ENCODE data around the gene TLCD5. TPM values are rescaled to one million over a fixed set of nuclear protein-coding genes. Genes with fewer than 3 reads are reported as not detected.

Gene TLCD5
- total and polyA plus RNA-seq, 8 donors = 0.58 to 81.2 (median 1.8) TPM; not detected in 1

GRCh38 chr11:120331301-120331996 is 6.3 kb downstream of the TLCD5 start:
- peak; percentile 43 to 70 for DNase-seq
- Histone ChIP-seq H3K9me3 (no peaks in the 10 kb centered on the region), H3K27me3 (no peaks in the 10 kb centered on the region), H3K27ac (peak overlapping the region; percentile 3 to 99 (median 68)), H3K4me3 (no peak overlapping the region), H3K4me1 (peaks cover 7 to 63% (median 38%) of the 10 kb centered on the region in 4 donors), H3K36me3 (peaks cover 0 to 13% (median 11%) of the 10 kb centered on the region in 4 donors)
- intact Hi-C loops (cut with DNase I; ENCODE audit: low total_unique reads) = no loop called here
- WGBS, 5 donors = 10 to 32% (median 24%) methylated on average over 2 of the region's 2 CpGs
- no peak for TF ChIP-seq EP300 (IDR thresholded peaks at IDR 0.05)
- TF ChIP-seq POLR2AphosphoS5 (IDR thresholded peaks at IDR 0.05) = no peak
- TF ChIP-seq CTCF (IDR thresholded peaks at IDR 0.05) = no peak
- TF ChIP-seq POLR2A (IDR thresholded peaks at IDR 0.05) = no peak

- intact Hi-C loops (cut with DNase I; ENCODE audit: low total_unique reads) = no loop called here
- 79 to 92% (median 88%) methylated on average over 5 of the region's 5 CpGs for WGBS, 5 donors
- Histone ChIP-seq H3K27me3 (no peaks in the 10 kb centered on the region), H3K27ac (peak overlapping the region in 3 of 5 donors; percentile 68 to 99 (median 69)), H3K9me3 (no peaks in the 10 kb centered on the region), H3K4me1 (peaks cover 7 to 59% (median 39%) of the 10 kb centered on the region in 4 donors), H3K4me3 (no peak overlapping the region), H3K36me3 (peaks cover 0 to 13% (median 11%) of the 10 kb centered on the region in 4 donors)
- no peak for DNase-seq
- TF ChIP-seq POLR2AphosphoS5 (IDR thresholded peaks at IDR 0.05) (no peak), CTCF (IDR thresholded peaks at IDR 0.05) (no peak)
Measured at GRCh38 chr11:120332822-120333716, 8.0 kb downstream of the TLCD5 start.

- no peak for DNase-seq
- intact Hi-C loops (cut with DNase I; ENCODE audit: low total_unique reads) = no loop called here
- TF ChIP-seq POLR2A (IDR thresholded peaks at IDR 0.05) (no peak), POLR2AphosphoS5 (IDR thresholded peaks at IDR 0.05) (no peak), EP300 (IDR thresholded peaks at IDR 0.05) (no peak), CTCF (IDR thresholded peaks at IDR 0.05) (no peak)
- WGBS, 5 donors = 63 to 86% (median 78%) methylated on average over 1 of the region's 1 CpG
- Histone ChIP-seq H3K9me3 (no peaks in the 10 kb centered on the region), H3K27ac (peak overlapping the region in 2 of 5 donors; percentile 99), H3K36me3 (peaks cover 0 to 13% (median 11%) of the 10 kb centered on the region in 4 donors), H3K4me3 (no peak overlapping the region), H3K27me3 (no peaks in the 10 kb centered on the region), H3K4me1 (peaks cover 12 to 66% (median 46%) of the 10 kb centered on the region in 4 donors)
Measured at GRCh38 chr11:120333801-120334200, 8.7 kb downstream of the TLCD5 start.

- TF ChIP-seq POLR2A (IDR thresholded peaks at IDR 0.05) (no peak), POLR2AphosphoS5 (IDR thresholded peaks at IDR 0.05) (no peak), EP300 (IDR thresholded peaks at IDR 0.05) (no peak), CTCF (IDR thresholded peaks at IDR 0.05) (no peak)
- no peak for DNase-seq
- Histone ChIP-seq H3K4me3 (no peak overlapping the region), H3K4me1 (peaks cover 12 to 71% (median 50%) of the 10 kb centered on the region in 4 donors), H3K36me3 (peaks cover 0 to 13% (median 11%) of the 10 kb centered on the region in 4 donors), H3K27me3 (no peaks in the 10 kb centered on the region), H3K9me3 (no peaks in the 10 kb centered on the region), H3K27ac (peak overlapping the region in 3 of 5 donors; percentile 99 to 100 (median 99))
- WGBS, 5 donors = 6 to 21% (median 19%) methylated on average over 1 of the region's 1 CpG
- intact Hi-C loops (cut with DNase I; ENCODE audit: low total_unique reads) = no loop called here
Measured at GRCh38 chr11:120334332-120334731, 9.2 kb downstream of the TLCD5 start.

Measured in stomach (tissue), 9 donors.